ENCODE results near the gene COBL.

- TF ChIP-seq CTCF (IDR thresholded peaks at IDR 0.05) (no peak), POLR2A (IDR thresholded peaks at IDR 0.05) (no peak), POLR2AphosphoS5 (IDR thresholded peaks at IDR 0.05) (no peak), EP300 (IDR thresholded peaks at IDR 0.05) (no peak)
Observed at GRCh38 chr7:51138123-51139085, 178.2 kb downstream of the COBL start.

All from suprapubic skin (tissue), 4 donors.